Activated CD8-positive, alpha-beta memory T cell treated with anti-CD3 and anti-CD28 coated beads, Interleukin-2, amount 10 ng/mL, durations not matched to agents 7 days and 5 days (primary cell): ENCODE data around the gene AGBL4. TPM values are rescaled to one million over a fixed set of nuclear protein-coding genes. Genes with fewer than 3 reads are reported as not detected.

Experiments used
- ATAC-seq: fragments of 150-1000 bp; cut with Tn5 transposase; one replicate; pipeline ENCODE4 v1.10.0; 2021; ENCODE audit warnings: moderate library complexity
- CTCF ChIA-PET: fragments of 350-600 bp; sonication (Branson Sonifier 250); formaldehyde crosslinking; loops from one replicate; lab custom pipeline; 2021; ENCODE audit warnings: antibody characterized with exemption; lab: Charles Lee
- DNase-seq: peaks from one replicate; pipeline ENCODE4 v3.0.0-alpha.2; 2020
- H3K27ac Mint-ChIP-seq: one replicate; pipeline ENCODE4 v1.8.0; 2021; ENCODE audit warnings: mild to moderate bottlenecking, mixed read lengths
- H3K27me3 Mint-ChIP-seq: one replicate; pipeline ENCODE4 v1.8.0; 2021; ENCODE audit warnings: mixed read lengths
- H3K36me3 Mint-ChIP-seq: one replicate; pipeline ENCODE4 v1.8.0; 2021; ENCODE audit warnings: mild to moderate bottlenecking, mixed read lengths
- H3K4me1 Mint-ChIP-seq: one replicate; pipeline ENCODE4 v1.8.0; 2021; ENCODE audit warnings: mixed read lengths
- H3K4me3 Mint-ChIP-seq: one replicate; pipeline ENCODE4 v1.8.0; 2021; ENCODE audit warnings: mild to moderate bottlenecking, moderate library complexity, mixed read lengths
- H3K9me3 Mint-ChIP-seq: one replicate; pipeline ENCODE4 v1.8.0; 2022; ENCODE audit warnings: low read depth, mixed read lengths
- total RNA-seq, 2 experiments: library from RNA; stranded (reverse); gene quantifications; one replicate each; pipeline ENCODE4 v1.2.3, GENCODE V29; 2021

Gene AGBL4
- total RNA-seq, 2 experiments from 2014 or later: not detected

- H3K27me3 Mint-ChIP-seq: peaks cover 7% of the 10 kb centered on the region
- H3K4me3 Mint-ChIP-seq: no peak overlapping the region
- no peak for DNase-seq
- CTCF ChIA-PET: interaction anchor here (0.7 kb wide), 1 partner anchor 210 kb away, joined by 3 read pairs; no protein-coding TSS in a partner anchor
- no peaks in the 10 kb centered on the region for H3K4me1 Mint-ChIP-seq
- no peak for ATAC-seq
- no peaks in the 10 kb centered on the region for H3K36me3 Mint-ChIP-seq
- H3K27ac Mint-ChIP-seq: no peak overlapping the region
- no peaks in the 10 kb centered on the region for H3K9me3 Mint-ChIP-seq
Measured at GRCh38 chr1:48906729-48907128, 1117.0 kb downstream of the AGBL4 start.

- no peak overlapping the region for H3K4me3 Mint-ChIP-seq
- no peaks in the 10 kb centered on the region for H3K4me1 Mint-ChIP-seq
- DNase-seq (no peak), ATAC-seq (no peak)
- no peaks in the 10 kb centered on the region for H3K9me3 Mint-ChIP-seq
- H3K27ac Mint-ChIP-seq: no peak overlapping the region
- peaks cover 7% of the 10 kb centered on the region for H3K27me3 Mint-ChIP-seq
- CTCF ChIA-PET: interaction anchor here (0.7 kb wide), 1 partner anchor 209 kb away, joined by 3 read pairs; no protein-coding TSS in a partner anchor
- H3K36me3 Mint-ChIP-seq: no peaks in the 10 kb centered on the region
Measured at GRCh38 chr1:48906164-48906563, 1117.6 kb downstream of the AGBL4 start.

- DNase-seq: no peak
- Mint-ChIP-seq H3K27ac (no peak overlapping the region), H3K9me3 (no peaks in the 10 kb centered on the region), H3K4me1 (no peaks in the 10 kb centered on the region), H3K4me3 (no peak overlapping the region), H3K36me3 (no peaks in the 10 kb centered on the region), H3K27me3 (peaks cover 7% of the 10 kb centered on the region)
- no peak for ATAC-seq
- CTCF ChIA-PET: no interaction called here
Measured at GRCh38 chr1:48903291-48903690, 1120.5 kb downstream of the AGBL4 start.

- H3K9me3 Mint-ChIP-seq: no peaks in the 10 kb centered on the region
- no peaks in the 10 kb centered on the region for H3K4me1 Mint-ChIP-seq
- H3K27me3 Mint-ChIP-seq: no peaks in the 10 kb centered on the region
- ATAC-seq (no peak), DNase-seq (no peak)
- no peak overlapping the region for H3K27ac Mint-ChIP-seq
- CTCF ChIA-PET: no interaction called here
- H3K4me3 Mint-ChIP-seq: no peak overlapping the region
- H3K36me3 Mint-ChIP-seq: no peaks in the 10 kb centered on the region
Measured at GRCh38 chr1:48898894-48899293, 1124.9 kb downstream of the AGBL4 start.

GRCh38 chr1:48889615-48890014, 1134.1 kb downstream of the AGBL4 start:
- DNase-seq (no peak), ATAC-seq (no peak)
- CTCF ChIA-PET: no interaction called here
- Mint-ChIP-seq H3K36me3 (no peaks in the 10 kb centered on the region), H3K27ac (no peak overlapping the region), H3K4me1 (no peaks in the 10 kb centered on the region), H3K9me3 (peaks cover 3% of the 10 kb centered on the region), H3K4me3 (no peak overlapping the region), H3K27me3 (no peaks in the 10 kb centered on the region)

- H3K4me1 Mint-ChIP-seq: no peaks in the 10 kb centered on the region
- no peak overlapping the region for H3K4me3 Mint-ChIP-seq
- H3K27ac Mint-ChIP-seq: no peak overlapping the region
- no peak for ATAC-seq
- H3K27me3 Mint-ChIP-seq: no peaks in the 10 kb centered on the region
- CTCF ChIA-PET: no interaction called here
- peaks cover 3% of the 10 kb centered on the region for H3K9me3 Mint-ChIP-seq
- no peak for DNase-seq
- H3K36me3 Mint-ChIP-seq: no peaks in the 10 kb centered on the region
Measured at GRCh38 chr1:48889082-48889481, 1134.7 kb downstream of the AGBL4 start.

GRCh38 chr1:48887796-48888195, 1136.0 kb downstream of the AGBL4 start:
- Mint-ChIP-seq H3K4me1 (no peaks in the 10 kb centered on the region), H3K27me3 (no peaks in the 10 kb centered on the region), H3K4me3 (no peak overlapping the region), H3K27ac (no peak overlapping the region), H3K36me3 (no peaks in the 10 kb centered on the region), H3K9me3 (peaks cover 3% of the 10 kb centered on the region)
- CTCF ChIA-PET: no interaction called here
- no peak for ATAC-seq
- no peak for DNase-seq

- no peak for DNase-seq
- no peaks in the 10 kb centered on the region for H3K9me3 Mint-ChIP-seq
- ATAC-seq: no peak
- no peaks in the 10 kb centered on the region for H3K36me3 Mint-ChIP-seq
- CTCF ChIA-PET: no interaction called here
- no peak overlapping the region for H3K4me3 Mint-ChIP-seq
- H3K4me1 Mint-ChIP-seq: no peaks in the 10 kb centered on the region
- no peaks in the 10 kb centered on the region for H3K27me3 Mint-ChIP-seq
- H3K27ac Mint-ChIP-seq: no peak overlapping the region
Measured at GRCh38 chr1:48882020-48882419, 1141.7 kb downstream of the AGBL4 start.

- no peak overlapping the region for H3K27ac Mint-ChIP-seq
- H3K36me3 Mint-ChIP-seq: no peaks in the 10 kb centered on the region
- no peaks in the 10 kb centered on the region for H3K9me3 Mint-ChIP-seq
- H3K27me3 Mint-ChIP-seq: no peaks in the 10 kb centered on the region
- CTCF ChIA-PET: no interaction called here
- ATAC-seq (no peak), DNase-seq (no peak)
- H3K4me1 Mint-ChIP-seq: no peaks in the 10 kb centered on the region
- H3K4me3 Mint-ChIP-seq: no peak overlapping the region
Measured at GRCh38 chr1:48878191-48878940, 1145.4 kb downstream of the AGBL4 start.

- DNase-seq (no peak), ATAC-seq (no peak)
- no peaks in the 10 kb centered on the region for H3K36me3 Mint-ChIP-seq
- H3K27ac Mint-ChIP-seq: no peak overlapping the region
- H3K4me3 Mint-ChIP-seq: no peak overlapping the region
- no peaks in the 10 kb centered on the region for H3K4me1 Mint-ChIP-seq
- no peaks in the 10 kb centered on the region for H3K9me3 Mint-ChIP-seq
- no peaks in the 10 kb centered on the region for H3K27me3 Mint-ChIP-seq
- CTCF ChIA-PET: no interaction called here
Measured at GRCh38 chr1:48876330-48876785, 1147.4 kb downstream of the AGBL4 start.

GRCh38 chr1:48875552-48876329, 1148.0 kb downstream of the AGBL4 start:
- Mint-ChIP-seq H3K4me1 (no peaks in the 10 kb centered on the region), H3K4me3 (no peak overlapping the region), H3K36me3 (no peaks in the 10 kb centered on the region)

GRCh38 chr1:48873944-48874343, 1149.8 kb downstream of the AGBL4 start:
- Mint-ChIP-seq H3K4me1 (no peaks in the 10 kb centered on the region), H3K27ac (no peak overlapping the region), H3K4me3 (no peak overlapping the region), H3K36me3 (no peaks in the 10 kb centered on the region), H3K9me3 (no peaks in the 10 kb centered on the region), H3K27me3 (no peaks in the 10 kb centered on the region)
- ATAC-seq (no peak), DNase-seq (no peak)
- CTCF ChIA-PET: no interaction called here

More at GRCh38 chr1:48875552-48876329, 1148.0 kb downstream of the AGBL4 start:
- Mint-ChIP-seq H3K9me3 (no peaks in the 10 kb centered on the region), H3K27ac (no peak overlapping the region), H3K27me3 (no peaks in the 10 kb centered on the region)
- CTCF ChIA-PET: no interaction called here
- no peak for ATAC-seq
- no peak for DNase-seq

- ATAC-seq: no peak
- Mint-ChIP-seq H3K4me3 (no peak overlapping the region), H3K36me3 (no peaks in the 10 kb centered on the region), H3K9me3 (no peaks in the 10 kb centered on the region), H3K4me1 (no peaks in the 10 kb centered on the region), H3K27me3 (no peaks in the 10 kb centered on the region), H3K27ac (no peak overlapping the region)
- CTCF ChIA-PET: interaction anchor here (1.1 kb wide), 1 partner anchor 193 kb away, joined by 4 read pairs; no protein-coding TSS in a partner anchor
- no peak for DNase-seq
Measured at GRCh38 chr1:48870596-48870995, 1153.2 kb downstream of the AGBL4 start.
